Esophagus muscularis mucosa (tissue), 4 donors: Measurements from ENCODE around the gene ARHGEF5.
"Not testable (repeated sequence)": the region's sequence is repeated elsewhere in the genome, so short reads cannot be mapped to it uniquely, and the experiment has no call there.

ENCODE experiments used
- CTCF ChIP-seq, 3 experiments: fragments of 200-600 bp in 2 of 3; fragments of 450-650 bp in 1 of 3; sonication (generic) in 2 of 3; IDR thresholded peaks; one replicate each; pipeline ENCODE4 v1.5.1; 2017 to 2019; ENCODE audit warnings: antibody characterized with exemption in 3 of 3, mild to moderate bottlenecking in 2 of 3, moderate library complexity in 1 of 3
- EP300 ChIP-seq: sonication (generic); formaldehyde crosslinking; IDR thresholded peaks from one replicate; pipeline ENCODE4 v1.6.1; 2017; ENCODE audit warnings: antibody characterized with exemption
- POLR2A ChIP-seq: fragments of 450-650 bp; IDR thresholded peaks from one replicate; pipeline ENCODE4 v1.6.1; 2017; ENCODE audit warnings: antibody characterized with exemption, moderate library complexity, mild to moderate bottlenecking, low read depth
- POLR2AphosphoS5 ChIP-seq, 2 donors: sonication (generic); formaldehyde crosslinking; IDR thresholded peaks; one replicate each; pipeline ENCODE4 v1.6.1; 2017; ENCODE audit warnings: antibody characterized with exemption in 2 of 2

- not testable (repeated sequence) for TF ChIP-seq POLR2A; CTCF (IDR thresholded peaks at IDR 0.05); EP300; POLR2AphosphoS5 (IDR thresholded peaks at IDR 0.05)
Measured at GRCh38 chr7:144348625-144349024, 6.6 kb upstream of the ARHGEF5 start.
